ENCODE measurements around the gene UGT1A8.

DNA sequence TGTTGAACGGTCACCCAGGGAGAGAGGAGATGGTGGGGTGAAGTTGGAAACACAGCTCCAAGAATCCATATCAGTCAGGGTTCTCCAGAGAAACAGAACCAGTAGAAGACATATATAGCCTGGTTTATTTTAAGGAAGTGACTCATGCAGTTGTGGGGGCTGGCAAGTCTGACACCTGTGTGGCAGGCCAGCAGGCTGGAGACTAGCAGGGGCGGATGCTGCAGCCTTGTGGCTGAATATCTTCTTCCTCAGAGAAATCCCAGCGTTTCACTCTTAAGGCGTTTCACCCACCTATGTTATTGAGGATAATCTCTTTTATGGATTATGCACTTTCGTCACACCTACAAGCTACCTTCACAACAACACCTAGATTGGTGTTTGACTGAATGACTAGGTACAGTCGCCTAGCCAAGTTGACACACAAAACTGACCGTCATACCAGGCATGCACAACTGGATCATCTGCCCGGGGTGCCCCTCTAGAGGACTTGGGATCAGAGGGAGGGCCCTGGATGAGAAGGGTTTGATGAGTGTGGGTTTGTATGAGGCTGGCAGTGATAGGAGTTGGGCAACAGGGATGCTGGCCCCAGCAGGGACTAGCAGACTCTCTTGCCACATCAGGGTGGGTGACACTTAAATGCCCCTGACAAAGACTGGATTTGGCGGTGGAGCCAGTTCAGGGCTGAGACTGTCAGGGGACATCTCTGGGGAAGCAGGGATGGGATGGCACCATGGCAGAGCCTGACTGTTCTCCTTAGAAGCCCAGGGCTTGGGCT lies 184.1 kb downstream of the UGT1A8 start:
- no peak for TF ChIP-seq POLR2A (IDR thresholded peaks at IDR 0.05; ENCODE audit: low read length)
- TF ChIP-seq GATA1 (IDR thresholded peaks at IDR 0.05; ENCODE audit: low read depth, low read length): no peak

All from erythroblast (primary cell).